T-helper 1 cell treated with Interleukin-12 subunit alpha and Interleukin-12 subunit beta and Interleukin-4 antibody, amounts not matched to agents 30 μg/mL and 1 μg/mL, for 36 hours (primary cell): ENCODE results near the gene KRTDAP.
A peak's percentile ranks its signal among the peaks of the same experiment; 100 is the strongest.

ENCODE experiments used
- H3K27ac Mint-ChIP-seq: one replicate; pipeline ENCODE4 v1.8.0; 2021; ENCODE audit warnings: mild to moderate bottlenecking, mixed read lengths
- H3K27me3 Mint-ChIP-seq: one replicate; pipeline ENCODE4 v1.8.0; 2021; ENCODE audit warnings: low read depth, mixed read lengths
- H3K36me3 Mint-ChIP-seq: one replicate; pipeline ENCODE4 v1.8.0; 2021; ENCODE audit warnings: low read depth, mixed read lengths
- H3K4me1 Mint-ChIP-seq: one replicate; pipeline ENCODE4 v1.8.0; 2021; ENCODE audit warnings: low read depth, mixed read lengths
- H3K4me3 Mint-ChIP-seq: one replicate; pipeline ENCODE4 v1.8.0; 2021; ENCODE audit warnings: mild to moderate bottlenecking, moderate library complexity, mixed read lengths
- H3K9me3 Mint-ChIP-seq: one replicate; pipeline ENCODE4 v1.8.0; 2021; ENCODE audit warnings: mixed read lengths

KRTDAP gene

DNA sequence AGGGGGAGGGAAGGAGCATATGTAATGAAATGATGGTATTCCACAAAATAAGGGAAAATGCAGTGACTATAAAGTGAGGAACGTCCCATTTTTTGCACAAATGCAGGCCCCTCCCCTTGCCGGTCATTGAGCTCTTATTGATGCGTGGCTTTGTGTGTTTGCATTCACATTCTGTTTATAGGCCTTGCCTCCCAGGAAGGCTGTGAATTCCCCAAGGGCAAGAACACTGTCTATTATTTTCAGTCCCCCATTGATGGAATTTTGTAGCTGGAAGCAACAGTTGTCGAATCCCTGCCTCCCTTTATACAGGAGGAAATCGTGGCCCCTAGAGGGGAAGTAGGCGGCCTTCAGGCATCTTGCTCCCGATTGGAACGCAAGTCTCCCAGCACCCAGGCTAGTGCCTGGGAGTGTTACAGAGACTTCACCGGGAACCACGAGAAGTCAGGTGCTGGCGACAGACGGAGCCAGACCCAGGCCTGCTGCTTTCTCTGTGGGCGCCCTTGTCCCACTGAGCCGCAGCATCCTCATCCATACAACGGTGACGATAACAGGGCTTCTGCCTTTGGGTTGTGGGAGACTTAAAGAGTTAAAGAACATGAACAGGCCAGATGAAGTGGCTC is 31.0 kb upstream of the KRTDAP start:
- H3K36me3 Mint-ChIP-seq = no peaks in the 10 kb centered on the region
- H3K4me1 Mint-ChIP-seq = no peaks in the 10 kb centered on the region
- H3K4me3 Mint-ChIP-seq = no peak overlapping the region
- H3K27ac Mint-ChIP-seq = no peak overlapping the region
- peaks cover 6% of the 10 kb centered on the region for H3K27me3 Mint-ChIP-seq
- no peaks in the 10 kb centered on the region for H3K9me3 Mint-ChIP-seq

DNA sequence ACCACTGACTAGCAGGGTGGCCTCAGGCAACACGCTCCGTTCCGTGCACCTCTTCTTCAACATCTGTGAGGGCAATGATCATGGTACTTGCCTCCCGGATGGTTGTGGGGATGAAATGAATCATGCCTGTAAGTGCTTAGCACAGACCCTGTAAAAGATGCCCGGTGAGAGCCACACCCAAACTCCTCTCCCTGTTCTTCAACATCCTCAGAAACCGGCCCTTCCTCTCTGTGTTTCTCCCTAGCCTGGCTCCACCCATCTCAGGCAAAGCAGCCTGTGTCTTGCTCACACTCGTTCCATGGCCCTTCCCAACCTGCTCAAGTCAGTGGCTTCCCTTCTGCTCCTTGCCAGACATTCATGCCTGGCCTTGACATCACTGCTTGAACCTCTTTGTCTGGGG is 29.0 kb upstream of the KRTDAP start:
- no peak overlapping the region for H3K27ac Mint-ChIP-seq
- H3K27me3 Mint-ChIP-seq = peaks cover 10% of the 10 kb centered on the region
- H3K4me3 Mint-ChIP-seq = no peak overlapping the region
- no peaks in the 10 kb centered on the region for H3K9me3 Mint-ChIP-seq
- H3K36me3 Mint-ChIP-seq = no peaks in the 10 kb centered on the region
- H3K4me1 Mint-ChIP-seq = no peaks in the 10 kb centered on the region

DNA sequence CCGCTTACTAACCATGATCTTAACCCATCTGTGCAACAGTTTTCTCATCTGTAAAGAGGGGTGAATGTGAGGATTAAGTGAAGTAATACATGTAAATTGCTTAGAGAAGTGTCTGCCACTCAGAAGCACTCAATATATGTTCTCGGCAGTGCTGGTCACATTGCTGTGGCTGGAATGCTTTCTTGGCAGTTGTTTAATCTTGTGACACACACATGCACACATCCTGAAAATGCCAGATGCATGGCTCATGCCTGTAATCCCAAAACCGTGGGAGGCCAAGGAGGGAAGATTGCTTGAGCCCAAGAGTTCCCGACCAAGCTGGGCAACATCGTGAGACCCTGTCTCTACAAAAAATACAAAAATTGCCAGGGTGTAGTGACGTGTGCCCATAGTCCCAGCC is 28.0 kb upstream of the KRTDAP start:
- Mint-ChIP-seq H3K27ac (no peak overlapping the region), H3K27me3 (peaks cover 14% of the 10 kb centered on the region), H3K4me3 (no peak overlapping the region), H3K36me3 (no peaks in the 10 kb centered on the region), H3K4me1 (no peaks in the 10 kb centered on the region), H3K9me3 (no peaks in the 10 kb centered on the region)

DNA sequence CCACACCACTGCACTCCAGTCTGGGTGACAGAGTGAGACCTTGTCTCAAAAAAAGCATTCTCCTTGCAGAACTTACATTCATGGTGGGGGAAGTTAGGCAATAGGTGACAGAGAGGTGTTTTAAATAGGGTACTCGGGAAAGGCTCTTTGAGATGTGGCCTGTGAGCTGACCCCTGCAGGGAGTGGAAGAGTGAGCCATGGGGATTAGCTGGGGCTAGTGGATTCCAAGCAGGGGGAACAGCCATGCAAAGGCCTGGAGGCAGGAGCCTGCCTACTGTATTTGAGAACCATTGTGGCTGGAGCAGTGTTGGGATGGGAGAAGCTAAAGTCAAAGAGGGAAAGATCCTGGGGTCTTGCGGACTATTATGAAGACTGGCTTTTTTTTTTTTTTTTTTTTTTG is 27.1 kb upstream of the KRTDAP start:
- Mint-ChIP-seq H3K27ac (no peak overlapping the region), H3K27me3 (peaks cover 22% of the 10 kb centered on the region), H3K4me1 (no peaks in the 10 kb centered on the region), H3K36me3 (no peaks in the 10 kb centered on the region), H3K9me3 (no peaks in the 10 kb centered on the region), H3K4me3 (no peak overlapping the region)

DNA sequence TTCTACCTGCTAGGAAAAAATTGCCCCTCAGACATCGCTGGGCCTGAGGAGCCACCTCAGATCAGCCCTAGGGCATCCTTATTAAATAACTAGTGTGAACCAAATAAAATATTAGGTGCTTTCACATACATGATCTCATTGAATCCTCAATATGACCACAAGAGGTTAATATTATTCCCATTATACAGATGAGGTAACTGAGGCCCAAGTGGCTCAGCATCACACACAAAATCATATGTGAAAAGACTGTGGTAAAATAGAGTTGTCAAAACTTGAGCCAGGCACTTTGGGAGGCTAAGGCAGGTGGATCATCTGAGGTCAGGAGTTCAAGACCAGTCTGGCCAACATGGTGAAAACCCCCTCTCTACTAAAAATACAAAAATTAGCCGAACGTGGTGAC is 26.0 kb upstream of the KRTDAP start:
- H3K9me3 Mint-ChIP-seq = no peaks in the 10 kb centered on the region
- no peaks in the 10 kb centered on the region for H3K4me1 Mint-ChIP-seq
- no peak overlapping the region for H3K4me3 Mint-ChIP-seq
- peaks cover 32% of the 10 kb centered on the region for H3K27me3 Mint-ChIP-seq
- no peaks in the 10 kb centered on the region for H3K36me3 Mint-ChIP-seq
- no peak overlapping the region for H3K27ac Mint-ChIP-seq

DNA sequence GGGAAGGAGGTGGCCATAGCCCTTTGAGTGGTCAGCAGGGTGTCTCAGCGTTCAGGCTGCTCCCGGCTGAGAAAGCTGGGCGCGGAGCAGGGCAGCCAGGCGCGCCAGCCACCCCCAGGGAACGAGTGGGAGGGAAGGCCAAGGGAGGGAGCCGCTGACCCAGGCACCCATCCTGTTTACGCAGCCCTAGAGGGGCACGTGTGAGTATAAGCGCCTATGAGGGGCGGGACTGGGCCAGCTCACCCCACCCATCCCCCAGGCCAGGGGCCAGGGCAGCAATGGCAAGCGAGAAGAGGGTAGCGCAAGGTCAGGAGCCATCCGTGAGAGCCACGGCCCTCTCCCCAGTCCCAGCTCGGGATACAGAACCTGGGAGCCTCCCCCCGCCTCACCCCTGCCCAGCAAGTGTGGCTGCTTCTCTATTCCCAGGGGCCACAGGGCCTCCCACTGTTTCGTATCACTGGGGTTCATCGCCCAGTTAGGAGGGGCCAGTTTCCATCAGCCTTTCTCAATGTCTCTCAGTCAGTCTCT is 24.1 kb upstream of the KRTDAP start:
- no peaks in the 10 kb centered on the region for H3K36me3 Mint-ChIP-seq
- H3K4me1 Mint-ChIP-seq = peaks cover 4% of the 10 kb centered on the region
- no peak overlapping the region for H3K27ac Mint-ChIP-seq
- no peak overlapping the region for H3K4me3 Mint-ChIP-seq
- peaks cover 48% of the 10 kb centered on the region for H3K27me3 Mint-ChIP-seq
- H3K9me3 Mint-ChIP-seq = no peaks in the 10 kb centered on the region

DNA sequence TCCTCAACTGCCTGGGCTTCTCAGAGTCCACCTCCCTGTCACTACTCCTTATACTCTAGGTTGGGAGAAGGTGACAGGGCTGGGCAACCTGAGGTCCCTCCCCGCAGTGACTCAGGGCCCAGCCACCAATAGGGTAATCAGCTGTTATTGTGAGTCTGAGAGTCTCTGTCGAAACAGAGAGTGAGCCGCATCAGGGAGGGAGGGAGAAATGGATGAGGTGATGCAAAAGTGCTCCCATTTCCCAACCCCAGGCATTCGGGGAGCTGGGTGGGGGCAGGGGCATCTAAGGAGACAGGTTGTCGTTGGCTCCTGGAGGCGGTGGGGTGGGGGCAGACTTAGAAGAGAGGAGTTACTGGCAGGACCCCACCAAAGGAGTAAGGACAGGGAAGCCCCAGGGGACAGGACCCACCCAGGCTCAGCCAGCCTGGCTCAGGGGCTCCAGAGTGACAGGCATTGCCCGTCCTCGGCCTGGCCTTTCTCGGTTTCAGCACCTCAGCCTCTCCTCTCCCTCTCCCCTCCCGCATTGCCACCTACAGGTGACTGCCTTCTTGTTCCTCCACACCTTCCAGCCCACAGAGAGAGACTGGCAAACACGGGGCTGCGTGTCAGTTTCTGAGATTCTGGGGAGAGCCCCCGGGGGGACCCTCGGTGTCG is 23.5 kb upstream of the KRTDAP start, which contains the start of gene DMKN:
Gene DMKN, minus strand, starts transcription at position 22 of the 654 bp plus-strand sequence. CDS start 174 bp downstream, outside the sequence.
- Mint-ChIP-seq H3K27ac (no peak within 1 kb of the TSS), H3K4me1 (peaks cover 6% of the 10 kb centered on the region), H3K4me3 (no peak within 1 kb of the TSS), H3K36me3 (no peaks in the 10 kb centered on the region), H3K27me3 (peaks cover 54% of the 10 kb centered on the region), H3K9me3 (no peaks in the 10 kb centered on the region)

DNA sequence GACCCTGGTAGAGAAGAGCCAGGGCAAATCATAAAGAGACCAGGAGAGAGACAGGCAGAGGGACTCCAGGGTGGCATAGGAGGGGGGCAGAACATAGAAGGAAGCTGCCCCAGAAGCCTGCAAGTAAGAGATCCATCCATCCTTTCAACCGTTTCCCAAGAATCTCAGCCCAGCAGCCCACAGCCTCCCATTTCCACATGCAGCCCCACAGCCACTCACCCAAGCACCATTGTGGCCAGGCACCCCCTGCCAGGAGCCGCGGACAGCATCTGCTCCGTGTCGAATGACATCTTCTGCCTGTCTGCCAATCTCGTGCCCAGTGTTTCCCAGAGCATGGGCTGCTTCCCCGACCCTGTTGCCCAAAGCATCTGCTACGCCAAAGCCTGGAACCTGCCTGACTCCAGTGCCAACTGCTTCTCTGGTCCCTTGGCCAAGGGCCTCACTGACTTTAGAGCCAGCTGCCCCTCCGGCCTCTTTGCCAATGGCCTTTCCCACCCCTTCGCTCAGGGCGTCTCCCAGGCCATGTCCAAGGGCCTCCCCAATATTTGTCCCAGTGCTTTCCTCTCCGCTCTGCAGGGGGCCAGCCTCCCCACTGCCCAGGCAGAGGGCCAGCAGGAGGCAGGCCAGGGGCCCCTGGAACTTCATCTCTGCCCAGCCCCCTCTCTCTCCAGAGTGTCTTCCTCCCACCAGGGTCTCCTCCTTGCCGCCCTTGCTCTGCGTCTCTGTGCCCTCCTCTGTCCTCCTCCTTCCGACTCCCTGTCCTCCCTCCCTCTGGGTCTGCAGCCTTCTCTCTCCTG is 22.8 kb upstream of the KRTDAP start:
- H3K36me3 Mint-ChIP-seq = no peaks in the 10 kb centered on the region
- H3K27ac Mint-ChIP-seq = no peak overlapping the region
- H3K9me3 Mint-ChIP-seq = no peaks in the 10 kb centered on the region
- H3K4me1 Mint-ChIP-seq = peaks cover 6% of the 10 kb centered on the region
- no peak overlapping the region for H3K4me3 Mint-ChIP-seq
- H3K27me3 Mint-ChIP-seq = peaks cover 62% of the 10 kb centered on the region

DNA sequence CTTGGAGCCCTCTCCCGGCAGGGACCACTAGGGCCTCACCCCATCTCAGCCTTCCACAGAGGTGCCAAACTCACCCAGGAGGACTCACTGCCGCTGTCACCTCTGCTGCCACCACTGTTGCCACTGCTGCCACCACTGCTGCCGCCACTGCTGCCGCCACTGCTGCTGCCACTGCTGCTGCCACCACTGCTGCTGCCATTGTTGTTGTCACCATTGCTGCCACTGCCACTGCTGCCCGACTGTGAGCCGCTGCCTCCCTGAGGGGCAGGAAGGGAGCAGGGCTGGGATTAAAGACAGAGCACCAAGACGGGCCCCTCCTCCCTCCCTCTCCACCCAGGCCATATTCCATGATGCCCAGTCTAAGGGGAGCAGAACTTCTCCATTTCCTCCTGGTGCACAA is 21.1 kb upstream of the KRTDAP start:
- Mint-ChIP-seq H3K27ac (no peak overlapping the region), H3K36me3 (no peaks in the 10 kb centered on the region), H3K9me3 (no peaks in the 10 kb centered on the region), H3K27me3 (peaks cover 63% of the 10 kb centered on the region), H3K4me1 (peaks cover 6% of the 10 kb centered on the region), H3K4me3 (no peak overlapping the region)

DNA sequence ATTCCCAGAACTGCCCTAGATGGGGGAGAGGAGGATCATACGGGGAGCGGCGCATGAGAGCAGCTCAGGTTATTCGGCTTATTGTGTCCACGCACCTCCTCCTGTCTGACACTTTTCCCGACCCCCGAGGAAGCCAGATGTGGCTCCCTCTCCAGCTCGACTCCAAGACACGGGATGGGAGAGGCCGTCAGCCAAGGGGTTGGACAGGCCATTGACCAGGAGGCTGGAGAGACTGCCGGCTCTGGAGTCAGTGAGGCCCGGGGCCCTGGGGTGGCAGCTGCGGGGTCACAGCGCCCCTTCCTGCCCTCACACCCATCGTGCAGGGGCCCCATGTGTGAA is 20.3 kb upstream of the KRTDAP start:
- Mint-ChIP-seq H3K36me3 (no peaks in the 10 kb centered on the region), H3K4me1 (peaks cover 6% of the 10 kb centered on the region), H3K9me3 (no peaks in the 10 kb centered on the region), H3K27me3 (peaks cover 71% of the 10 kb centered on the region), H3K4me3 (no peak overlapping the region), H3K27ac (no peak overlapping the region)

DNA sequence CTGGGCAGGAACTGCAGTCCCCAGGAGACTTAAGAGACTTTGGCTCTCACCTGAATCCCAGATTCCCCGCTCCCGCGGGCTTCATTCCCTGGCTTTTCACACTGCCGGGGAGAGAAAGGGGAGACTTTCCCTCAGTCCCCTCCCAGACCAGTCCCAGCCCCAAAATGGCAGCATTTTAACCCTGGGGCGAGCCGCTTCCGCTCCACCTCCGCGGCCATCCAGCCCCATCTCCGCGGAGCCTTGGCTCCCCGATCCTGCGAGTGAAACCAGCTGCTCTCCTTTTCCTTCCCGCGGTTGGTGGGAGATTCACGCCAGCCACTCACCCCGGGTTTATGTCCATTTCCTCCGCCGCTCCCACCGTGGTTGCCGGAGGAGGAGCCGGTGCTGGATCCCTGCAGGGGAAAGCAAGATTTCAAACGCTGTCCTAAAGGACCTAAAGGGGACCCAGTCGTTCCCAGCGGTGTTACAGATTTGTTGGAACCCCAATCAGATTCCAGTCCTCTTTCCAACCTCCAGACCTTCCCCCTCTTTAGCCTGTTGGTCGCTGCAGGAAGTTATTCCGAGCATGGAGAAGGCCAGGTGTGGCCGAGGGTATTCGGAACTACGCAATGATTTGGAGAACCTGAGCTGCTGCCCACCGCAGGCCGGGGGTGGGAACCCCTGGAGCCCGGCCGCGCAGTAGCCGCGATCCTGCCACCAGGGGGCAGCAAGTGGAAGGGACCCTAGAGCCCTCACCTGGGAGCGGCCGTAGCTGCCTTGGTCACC is 19.8 kb upstream of the KRTDAP start:
- H3K4me1 Mint-ChIP-seq = peaks cover 6% of the 10 kb centered on the region
- no peaks in the 10 kb centered on the region for H3K9me3 Mint-ChIP-seq
- H3K27ac Mint-ChIP-seq = no peak overlapping the region
- peak overlapping the region; percentile 40 for H3K4me3 Mint-ChIP-seq
- peaks cover 76% of the 10 kb centered on the region for H3K27me3 Mint-ChIP-seq
- no peaks in the 10 kb centered on the region for H3K36me3 Mint-ChIP-seq

DNA sequence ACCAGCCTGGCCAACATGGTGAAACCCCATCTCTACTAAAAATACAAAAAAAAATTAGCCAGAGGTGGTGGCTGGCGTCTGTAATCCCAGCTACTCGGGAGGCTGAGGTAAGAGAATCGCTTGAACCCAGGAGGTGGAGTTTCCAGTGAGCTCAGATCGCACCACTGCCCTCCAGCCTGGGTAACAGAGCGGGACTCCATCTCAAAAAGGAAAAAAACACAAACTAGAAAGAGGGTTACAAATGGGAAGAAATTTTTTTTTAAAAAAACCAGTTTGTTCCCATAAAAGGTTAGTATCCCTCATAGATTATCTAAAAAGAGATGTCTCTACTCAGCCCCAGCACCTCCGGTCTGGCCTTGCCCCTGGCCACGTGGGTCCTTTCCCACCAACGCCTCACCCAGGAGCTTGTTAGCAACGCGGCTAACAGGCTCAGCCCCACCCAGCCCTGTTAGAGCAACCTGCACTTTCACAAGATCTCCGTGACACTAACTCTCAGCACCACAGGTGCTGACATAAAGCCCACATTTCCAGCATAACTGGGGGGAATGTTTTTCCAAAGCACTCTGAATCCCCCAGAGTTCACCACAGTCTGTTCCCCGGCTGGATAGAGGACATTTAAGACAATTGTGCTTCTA is 18.9 kb upstream of the KRTDAP start:
- Mint-ChIP-seq H3K4me3 (no peak overlapping the region), H3K9me3 (no peaks in the 10 kb centered on the region), H3K27me3 (peaks cover 73% of the 10 kb centered on the region), H3K36me3 (no peaks in the 10 kb centered on the region), H3K4me1 (peaks cover 6% of the 10 kb centered on the region), H3K27ac (no peak overlapping the region)

DNA sequence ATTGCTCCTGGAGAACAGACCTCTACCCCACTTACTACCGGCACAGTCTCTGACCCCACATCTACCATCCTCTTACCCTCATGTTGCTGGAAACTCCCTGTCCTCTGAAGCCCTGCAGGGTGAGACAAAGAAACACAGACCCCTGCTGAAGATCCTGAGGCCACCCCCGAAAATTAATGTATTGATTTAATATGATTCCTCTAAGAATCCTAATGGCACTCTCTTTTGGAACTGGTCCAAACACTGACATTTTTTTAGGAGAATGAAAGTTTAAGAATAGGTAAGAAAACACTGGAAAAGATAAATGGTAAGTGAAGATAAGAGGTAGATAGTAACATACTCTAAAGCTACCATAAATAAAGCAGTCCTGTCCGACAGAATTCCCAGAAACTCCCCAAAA is 17.9 kb upstream of the KRTDAP start:
- peaks cover 66% of the 10 kb centered on the region for H3K27me3 Mint-ChIP-seq
- H3K36me3 Mint-ChIP-seq = no peaks in the 10 kb centered on the region
- peaks cover 6% of the 10 kb centered on the region for H3K4me1 Mint-ChIP-seq
- H3K27ac Mint-ChIP-seq = no peak overlapping the region
- no peaks in the 10 kb centered on the region for H3K9me3 Mint-ChIP-seq
- H3K4me3 Mint-ChIP-seq = no peak overlapping the region

DNA sequence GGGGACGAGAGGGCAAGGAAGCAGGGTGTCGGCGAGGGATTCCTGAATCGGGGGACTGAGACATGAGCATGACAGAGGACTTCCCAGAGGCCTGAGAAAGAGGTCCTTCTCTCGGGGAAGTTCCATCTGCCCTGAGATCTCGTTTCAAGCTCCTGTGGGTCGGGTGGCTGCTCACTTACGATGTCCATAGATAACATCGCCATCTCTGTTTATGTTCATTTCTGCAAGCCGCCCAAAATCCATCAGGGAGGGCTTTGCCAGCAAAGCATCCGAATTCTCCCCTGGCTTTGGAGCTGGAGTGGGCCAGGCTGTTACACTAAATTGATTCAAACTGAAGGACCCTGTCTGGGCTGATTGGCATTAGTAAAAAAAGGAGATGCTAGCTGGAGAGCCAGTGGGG is 17.3 kb upstream of the KRTDAP start:
- Mint-ChIP-seq H3K4me1 (peaks cover 6% of the 10 kb centered on the region), H3K27ac (no peak overlapping the region), H3K36me3 (no peaks in the 10 kb centered on the region), H3K4me3 (no peak overlapping the region), H3K27me3 (peaks cover 61% of the 10 kb centered on the region), H3K9me3 (no peaks in the 10 kb centered on the region)
